Glutamatergic neuron (in vitro differentiated cells): ENCODE measurements around the gene PRKCE. TPM values are rescaled to one million over a fixed set of nuclear protein-coding genes. Genes with fewer than 3 reads are reported as not detected.

Experiments used
- DNase-seq: peaks from one replicate; pipeline ENCODE4 v3.0.0; 2022
- H3K27ac Mint-ChIP-seq: one replicate; pipeline ENCODE4 v1.8.0; 2020; ENCODE audit warnings: mild to moderate bottlenecking, mixed read lengths, inconsistent platforms; ENCODE audit not compliant: unreplicated experiment
- H3K27me3 Mint-ChIP-seq: one replicate; pipeline ENCODE4 v1.8.0; 2020; ENCODE audit warnings: mild to moderate bottlenecking, moderate library complexity, mixed read lengths, inconsistent platforms; ENCODE audit not compliant: unreplicated experiment
- H3K36me3 Mint-ChIP-seq: one replicate; pipeline ENCODE4 v1.8.0; 2020; ENCODE audit warnings: mild to moderate bottlenecking, mixed read lengths, inconsistent platforms; ENCODE audit not compliant: unreplicated experiment
- H3K4me1 Mint-ChIP-seq: one replicate; pipeline ENCODE4 v1.8.0; 2020; ENCODE audit warnings: mild to moderate bottlenecking, low read depth, mixed read lengths, inconsistent platforms; ENCODE audit not compliant: unreplicated experiment
- H3K4me3 Mint-ChIP-seq: one replicate; pipeline ENCODE4 v1.8.0; 2020; ENCODE audit warnings: mild to moderate bottlenecking, mixed read lengths, inconsistent platforms; ENCODE audit not compliant: unreplicated experiment
- H3K9me3 Mint-ChIP-seq: one replicate; pipeline ENCODE4 v1.8.0; 2020; ENCODE audit warnings: mild to moderate bottlenecking, moderate library complexity, mixed read lengths, inconsistent platforms; ENCODE audit not compliant: unreplicated experiment
- total RNA-seq: library from RNA; stranded (reverse); fragmentation: NEBNext Ultra II Directional; extraction: Animal tissue kit (Norgen Biotek cat#: 25700); gene quantifications from one replicate; pipeline ENCODE4 v1.2.1, GENCODE V29; 2021; ENCODE audit not compliant: unreplicated experiment
- TF ChIP-seq, protein P1 (sequence below): fragments of 200-600 bp; sonication (generic); IDR thresholded peaks from one replicate; pipeline ENCODE4 v1.5.0; 2021; ENCODE audit not compliant: partially characterized antibody, unreplicated experiment

PRKCE gene
- total RNA-seq, 1 donor from 2014 or later = 74.8 TPM

DNA sequence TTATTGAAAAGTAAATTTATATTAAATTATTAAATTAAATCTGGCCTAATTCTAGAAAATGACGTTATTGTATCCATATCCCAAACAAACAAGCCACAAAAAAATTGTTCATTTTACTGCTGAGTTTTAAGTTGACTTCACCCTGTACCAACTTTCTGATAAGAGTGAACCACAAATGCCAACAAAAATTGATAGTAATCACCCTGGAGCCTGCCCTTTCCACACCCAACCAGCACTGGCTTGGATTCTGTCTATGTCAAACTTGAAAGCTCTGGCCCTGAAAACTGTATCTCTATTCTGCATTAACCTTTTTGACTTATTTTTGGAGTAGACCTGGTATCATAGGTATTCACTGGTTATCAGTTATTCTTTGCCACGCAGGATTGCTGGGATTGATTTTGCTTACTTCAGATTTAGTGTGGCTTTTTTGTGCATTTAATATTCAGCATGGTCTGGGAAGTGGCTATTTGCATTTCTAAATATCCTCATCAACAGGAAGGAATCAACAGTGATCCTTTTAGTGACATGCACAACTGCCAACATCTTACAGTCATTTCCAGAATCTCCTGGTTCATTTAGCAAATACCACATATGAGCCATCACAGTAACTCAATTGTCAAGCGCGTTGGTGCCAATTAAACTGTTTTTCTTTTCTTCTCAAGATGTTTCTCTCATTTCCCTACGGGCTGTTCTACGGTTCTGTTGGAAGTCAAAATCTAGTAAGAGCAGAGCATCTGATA lies 29.0 kb upstream of the PRKCE start:
- H3K9me3 Mint-ChIP-seq = no peaks in the 10 kb centered on the region
- H3K27ac Mint-ChIP-seq = no peak overlapping the region
- TF ChIP-seq, protein P1, sequence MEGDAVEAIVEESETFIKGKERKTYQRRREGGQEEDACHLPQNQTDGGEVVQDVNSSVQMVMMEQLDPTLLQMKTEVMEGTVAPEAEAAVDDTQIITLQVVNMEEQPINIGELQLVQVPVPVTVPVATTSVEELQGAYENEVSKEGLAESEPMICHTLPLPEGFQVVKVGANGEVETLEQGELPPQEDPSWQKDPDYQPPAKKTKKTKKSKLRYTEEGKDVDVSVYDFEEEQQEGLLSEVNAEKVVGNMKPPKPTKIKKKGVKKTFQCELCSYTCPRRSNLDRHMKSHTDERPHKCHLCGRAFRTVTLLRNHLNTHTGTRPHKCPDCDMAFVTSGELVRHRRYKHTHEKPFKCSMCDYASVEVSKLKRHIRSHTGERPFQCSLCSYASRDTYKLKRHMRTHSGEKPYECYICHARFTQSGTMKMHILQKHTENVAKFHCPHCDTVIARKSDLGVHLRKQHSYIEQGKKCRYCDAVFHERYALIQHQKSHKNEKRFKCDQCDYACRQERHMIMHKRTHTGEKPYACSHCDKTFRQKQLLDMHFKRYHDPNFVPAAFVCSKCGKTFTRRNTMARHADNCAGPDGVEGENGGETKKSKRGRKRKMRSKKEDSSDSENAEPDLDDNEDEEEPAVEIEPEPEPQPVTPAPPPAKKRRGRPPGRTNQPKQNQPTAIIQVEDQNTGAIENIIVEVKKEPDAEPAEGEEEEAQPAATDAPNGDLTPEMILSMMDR = no peak
- H3K36me3 Mint-ChIP-seq = no peaks in the 10 kb centered on the region
- H3K27me3 Mint-ChIP-seq = peaks cover 1% of the 10 kb centered on the region
- H3K4me1 Mint-ChIP-seq = no peaks in the 10 kb centered on the region
- H3K4me3 Mint-ChIP-seq = no peak overlapping the region
- DNase-seq = no peak

DNA sequence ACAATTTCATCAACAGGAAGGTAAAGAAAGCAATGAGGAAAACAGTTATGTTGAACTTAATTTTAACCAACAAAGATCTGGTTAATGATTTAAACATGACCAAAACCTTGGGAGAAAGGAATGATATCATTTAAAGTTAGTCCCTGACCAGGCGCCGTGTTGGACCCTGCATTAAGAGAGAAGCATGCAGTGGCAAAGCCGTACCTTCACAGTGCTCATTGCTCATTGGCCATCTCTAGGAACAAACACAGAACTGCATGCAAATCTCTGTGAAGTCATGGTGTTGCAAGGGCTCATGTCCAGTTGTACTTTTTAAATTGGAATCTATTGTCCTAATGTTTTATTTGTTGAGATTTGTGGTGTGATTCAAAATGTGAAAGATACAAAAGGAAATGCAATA lies 28.4 kb upstream of the PRKCE start:
- Mint-ChIP-seq H3K4me3 (no peak overlapping the region), H3K27me3 (peaks cover 1% of the 10 kb centered on the region), H3K27ac (no peak overlapping the region), H3K9me3 (no peaks in the 10 kb centered on the region), H3K4me1 (no peaks in the 10 kb centered on the region), H3K36me3 (no peaks in the 10 kb centered on the region)
- no peak for DNase-seq
- TF ChIP-seq, protein P1 = no peak

DNA sequence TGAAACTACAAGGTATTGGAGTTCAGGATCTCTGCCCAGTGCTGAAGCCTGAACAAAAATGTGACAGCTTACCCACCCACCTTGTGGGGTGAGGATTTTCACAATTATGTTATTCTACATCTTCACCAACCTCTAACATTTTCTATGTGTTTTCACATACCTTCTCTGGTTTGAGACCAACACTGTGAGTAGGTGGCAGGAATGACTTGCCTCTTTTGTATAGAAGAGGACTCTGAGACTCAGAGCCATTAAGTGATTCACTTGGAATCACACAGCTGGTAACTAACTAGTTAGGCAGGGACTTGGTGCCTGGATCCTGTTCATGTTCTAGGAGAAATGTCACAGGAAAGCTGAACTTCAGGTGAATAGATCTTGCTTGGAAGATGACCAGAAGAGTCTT lies 25.7 kb upstream of the PRKCE start:
- Mint-ChIP-seq H3K27me3 (no peaks in the 10 kb centered on the region), H3K4me1 (no peaks in the 10 kb centered on the region), H3K4me3 (no peak overlapping the region), H3K9me3 (no peaks in the 10 kb centered on the region), H3K36me3 (no peaks in the 10 kb centered on the region), H3K27ac (no peak overlapping the region)
- TF ChIP-seq, protein P1 = no peak
- no peak for DNase-seq

DNA sequence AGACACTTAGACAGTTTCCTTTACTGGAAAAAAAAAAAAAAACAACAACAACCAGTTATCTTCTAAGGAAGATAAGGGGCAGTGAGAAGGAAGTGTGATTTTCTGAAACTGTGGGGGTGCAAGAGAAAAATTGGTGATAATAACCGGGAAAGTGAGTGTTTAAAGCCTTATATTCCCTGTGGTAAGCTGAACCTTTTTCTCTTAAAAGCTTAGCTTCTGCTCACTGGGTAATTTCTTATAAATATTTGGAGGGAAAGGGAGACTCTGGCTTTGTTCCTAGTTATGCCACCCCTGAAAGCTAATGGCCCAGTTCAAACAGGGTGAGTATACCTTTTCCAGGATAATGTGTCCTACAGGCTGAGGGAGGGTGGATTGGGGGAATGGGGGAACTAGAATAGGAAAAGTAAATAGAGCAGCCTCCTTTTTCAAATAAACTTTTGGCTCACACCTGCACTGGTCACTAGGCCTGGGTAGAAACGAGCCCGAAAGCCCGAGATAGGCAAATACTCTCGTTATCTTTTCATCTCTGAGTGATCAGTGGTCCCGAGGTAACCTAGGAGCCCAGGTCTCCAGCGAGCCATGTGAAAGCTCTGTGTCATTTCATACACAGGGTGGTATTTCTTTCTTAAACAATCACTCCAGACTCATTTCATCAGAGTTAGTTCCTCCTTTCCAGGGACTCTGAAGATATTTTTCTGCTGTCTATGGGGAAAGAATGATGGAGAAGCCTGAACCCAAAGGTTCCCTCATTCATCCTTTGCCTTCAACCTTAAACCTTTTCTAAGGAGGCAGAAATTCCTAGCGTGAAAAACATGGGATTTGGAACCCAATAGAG lies 24.9 kb upstream of the PRKCE start:
- Mint-ChIP-seq H3K27ac (no peak overlapping the region), H3K4me3 (no peak overlapping the region), H3K4me1 (no peaks in the 10 kb centered on the region), H3K9me3 (no peaks in the 10 kb centered on the region), H3K27me3 (no peaks in the 10 kb centered on the region), H3K36me3 (no peaks in the 10 kb centered on the region)
- TF ChIP-seq, protein P1 = no peak
- DNase-seq = no peak

DNA sequence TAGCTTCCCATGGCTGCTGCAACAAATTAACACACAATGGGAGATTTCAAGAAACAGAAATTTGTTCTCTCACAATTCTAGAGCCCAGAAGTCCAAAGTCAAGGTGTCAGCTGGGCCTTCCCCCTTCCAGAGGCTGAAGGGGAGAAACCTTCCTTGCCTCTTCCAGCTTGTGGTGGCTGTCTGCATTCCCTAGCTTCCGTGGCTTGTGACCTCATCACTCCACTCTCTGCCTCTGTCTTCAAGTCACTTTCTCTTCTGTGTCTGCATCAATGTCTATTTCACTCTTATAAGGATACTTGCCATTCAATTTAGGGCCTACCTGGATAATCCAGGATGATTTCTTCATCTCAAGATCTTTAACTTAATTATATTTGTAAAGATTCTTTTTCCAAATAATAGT lies 23.6 kb upstream of the PRKCE start:
- Mint-ChIP-seq H3K4me3 (no peak overlapping the region), H3K27ac (no peak overlapping the region), H3K27me3 (no peaks in the 10 kb centered on the region), H3K4me1 (no peaks in the 10 kb centered on the region), H3K9me3 (no peaks in the 10 kb centered on the region), H3K36me3 (no peaks in the 10 kb centered on the region)
- TF ChIP-seq, protein P1 = no peak
- no peak for DNase-seq
